ENCODE measurements around the gene ZNF208. TPM values are rescaled to one million over a fixed set of nuclear protein-coding genes. Genes with fewer than 3 reads are reported as not detected.

ZNF208 gene
- total RNA-seq, 1 donor from 2014 or later: 6.3 TPM

Other genes starting within 250 kb of the ZNF208 start
- 14.5 TPM for gene ZNF100, start 243.4 kb downstream of the ZNF208 start, total RNA-seq
- gene ZNF43, start 174.8 kb downstream of the ZNF208 start, total RNA-seq: 12.9 TPM
- 1.9 TPM for gene ZNF257, start 41.5 kb upstream of the ZNF208 start, total RNA-seq
- 0.78 TPM for gene ZNF676, start 186.0 kb upstream of the ZNF208 start, total RNA-seq